Measurements from ENCODE around the gene SGCA. TPM values are rescaled to one million over a fixed set of nuclear protein-coding genes. Genes with fewer than 3 reads are reported as not detected.

Gene SGCA
- total RNA-seq, 1 donor from 2014 or later: not detected

DNA sequence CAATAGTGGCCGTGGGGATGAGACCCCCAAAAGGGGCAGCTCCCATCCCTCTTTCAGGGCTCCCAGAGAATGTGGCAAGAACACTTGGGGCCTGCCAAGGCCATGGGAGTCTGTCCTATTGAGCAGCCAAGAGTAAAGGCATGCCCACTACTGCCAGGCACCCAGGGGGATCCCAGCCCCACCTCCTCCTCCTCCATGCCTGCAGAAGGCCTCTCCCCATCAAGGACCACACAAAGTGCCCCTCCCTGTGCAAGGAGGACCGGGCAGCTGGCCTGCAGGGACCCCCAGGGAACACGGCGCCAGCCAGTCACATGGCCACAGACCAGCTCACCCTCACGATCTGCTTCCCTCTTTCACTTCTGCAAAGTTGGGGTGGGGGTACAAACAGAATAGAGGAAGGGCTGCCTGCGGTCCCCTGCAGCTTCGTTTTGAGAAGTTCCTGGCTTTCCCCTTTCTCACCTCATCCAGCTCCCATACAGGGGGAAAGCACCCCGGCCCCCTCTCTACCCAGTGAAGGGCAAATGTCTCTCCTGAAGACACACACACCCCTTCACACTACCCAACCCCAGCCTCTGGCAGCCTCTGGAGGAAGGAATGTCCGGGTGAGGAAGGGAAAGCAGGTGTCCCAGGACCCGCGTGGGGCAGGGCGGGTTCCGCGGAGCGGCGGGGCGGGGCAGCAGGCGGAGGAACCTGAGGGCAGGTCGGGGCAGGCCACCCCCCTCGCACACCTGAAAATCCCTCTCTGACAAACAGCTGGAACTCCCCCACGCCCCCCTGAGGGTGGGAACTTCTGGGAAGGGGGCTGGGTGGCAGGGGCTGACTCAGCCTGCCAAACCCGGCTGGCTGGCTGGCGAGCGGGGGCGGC, 17.3 kb upstream of the SGCA start:
- intact Hi-C loops (cut with micrococcal nuclease): loop anchor here (10.0 kb wide), 1 partner anchor 976 kb away; the partner anchor contains the start of gene SPAG9

- intact Hi-C loops (cut with micrococcal nuclease): loop anchor here (10.0 kb wide), 1 partner anchor 976 kb away; the partner anchor contains the start of gene SPAG9
Measured at GRCh38 chr17:50149091-50149416, 16.8 kb upstream of the SGCA start.

DNA sequence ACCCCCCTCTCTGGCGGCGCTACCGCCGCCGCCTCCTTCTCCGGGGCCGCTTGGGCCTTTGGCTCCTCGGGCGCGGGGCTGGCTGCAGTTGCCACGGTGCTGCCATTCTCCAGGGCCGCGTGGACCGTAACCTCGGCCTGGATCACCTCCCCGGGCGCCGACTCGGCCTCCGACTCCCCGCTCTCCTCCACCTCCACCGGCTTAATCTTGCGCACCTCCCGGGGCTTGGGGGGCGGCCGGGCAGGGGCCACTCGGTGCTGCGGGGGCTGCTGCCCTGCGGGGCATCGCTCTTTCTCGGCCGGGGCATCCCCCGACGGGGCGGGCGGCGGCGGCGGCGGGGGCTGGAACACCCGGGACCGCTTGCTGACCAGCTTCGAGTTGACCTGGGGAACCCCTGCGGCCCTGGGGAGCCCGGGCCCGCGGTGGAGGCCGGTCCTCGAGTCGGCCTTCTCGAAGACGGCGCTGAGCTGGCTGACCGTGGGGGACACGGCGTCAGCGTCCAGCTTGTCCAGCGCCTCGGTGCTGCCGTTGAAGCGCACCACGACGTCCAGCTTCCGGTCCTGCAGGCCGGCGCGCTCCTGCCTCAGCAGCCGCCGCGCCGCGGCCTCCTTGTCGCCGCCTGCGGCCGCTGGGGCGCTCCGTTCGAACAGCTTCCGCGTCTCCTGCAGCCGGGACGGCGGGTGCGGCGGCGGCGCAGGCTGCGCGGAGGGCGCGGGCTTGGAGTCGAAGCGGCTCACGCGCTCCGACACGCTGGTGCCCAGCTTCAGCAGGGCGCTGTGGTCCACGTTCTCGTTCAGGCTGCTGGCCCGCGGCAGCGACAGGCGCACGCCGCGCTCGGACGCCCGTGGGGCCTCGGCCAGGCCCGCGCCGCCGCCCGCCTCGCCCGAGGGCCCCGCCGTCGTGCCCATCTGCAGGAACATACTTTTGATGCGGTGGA, 16.1 kb upstream of the SGCA start:
- intact Hi-C loops (cut with micrococcal nuclease): loop anchor here (10.0 kb wide), 1 partner anchor 975 kb away; the partner anchor contains the start of gene SPAG9

DNA sequence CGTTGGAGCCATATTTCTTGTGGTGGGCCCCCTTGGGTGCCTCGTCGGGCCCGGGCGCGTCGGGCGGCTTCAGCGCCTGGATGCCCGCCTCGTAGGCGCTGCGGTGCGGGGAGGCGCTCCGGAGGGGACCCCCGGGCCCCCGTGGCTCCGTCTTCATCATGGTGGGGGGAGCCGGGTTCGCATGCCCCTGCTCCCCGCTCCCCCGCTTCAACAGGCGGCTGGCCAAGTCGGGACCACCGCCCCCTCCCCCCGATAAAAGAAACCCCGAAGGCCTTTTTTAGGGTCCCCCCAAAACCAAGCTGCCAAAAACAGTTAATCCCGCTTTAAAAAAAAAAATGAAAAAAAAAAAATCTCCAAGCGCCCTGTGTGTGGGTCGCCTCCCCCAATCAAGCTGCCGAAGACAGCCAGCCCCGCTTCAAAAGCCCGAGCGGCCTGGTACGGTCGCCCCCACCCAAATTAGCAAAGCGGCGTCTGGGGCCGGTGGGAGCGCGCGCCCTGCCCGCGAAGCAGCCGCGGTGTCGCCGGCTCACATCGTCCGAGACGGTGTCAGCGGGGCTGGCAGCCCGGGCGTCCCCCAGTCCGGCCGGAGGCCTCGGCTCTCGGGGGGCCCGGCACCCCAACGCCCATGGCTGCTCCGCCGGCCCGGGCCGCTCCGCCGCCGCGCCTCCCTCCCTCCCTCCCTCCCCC, 15.3 kb upstream of the SGCA start, which contains the start of gene PPP1R9B:
PPP1R9B (minus strand) TSS at position 324 of the 687 bp plus-strand sequence; CDS start at position 160, 164 bp downstream.
- intact Hi-C loops (cut with micrococcal nuclease): loop anchor here (1.0 kb wide), 3 partner anchors 10 to 55 kb away; partner anchors contain the start of gene PDK2

DNA sequence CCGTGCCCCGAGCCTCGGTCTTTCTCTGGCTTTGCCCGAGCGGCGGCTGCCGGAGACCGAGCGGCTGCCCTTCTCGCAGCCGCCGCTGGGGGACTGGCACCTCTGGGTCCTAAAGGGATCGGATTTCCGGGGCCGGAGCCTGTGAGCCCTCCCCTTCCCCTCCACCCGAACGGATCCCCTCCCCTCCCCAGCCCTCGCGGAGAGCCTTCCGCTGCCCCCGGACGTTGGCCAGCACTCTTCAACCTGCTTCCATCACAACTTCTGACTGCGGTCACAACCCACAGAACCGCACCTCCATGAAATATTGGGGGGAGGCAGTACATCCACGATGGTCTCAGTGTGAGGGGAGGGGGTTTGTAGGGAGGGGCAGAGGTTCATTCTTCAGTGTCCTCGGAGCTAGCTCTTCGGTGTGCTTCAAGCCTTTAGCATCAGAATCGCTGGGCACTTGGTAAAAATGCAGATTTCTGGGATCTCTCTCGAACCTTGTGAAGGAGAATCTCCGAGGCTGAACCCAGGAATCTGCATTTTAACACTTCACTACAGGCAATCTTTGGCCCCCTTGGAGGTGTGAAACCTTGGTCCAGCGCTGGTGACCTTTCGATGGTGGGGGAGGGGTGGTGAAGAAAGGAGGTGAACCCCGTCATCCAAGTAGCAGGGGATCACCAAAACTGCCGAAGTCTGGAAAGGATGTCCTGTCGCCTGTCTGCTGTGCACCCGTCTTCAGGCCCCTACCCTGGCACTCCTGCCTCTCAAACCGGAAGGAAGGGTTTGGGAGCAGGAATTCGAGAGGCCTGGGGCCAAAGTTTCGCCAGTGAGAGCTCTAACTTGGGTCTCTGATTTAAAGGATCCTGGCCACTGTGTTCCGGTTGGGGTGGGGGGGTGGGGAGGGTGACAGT, 14.5 kb upstream of the SGCA start:
- intact Hi-C loops (cut with micrococcal nuclease): loop anchor here (1.0 kb wide), 3 partner anchors 10 to 56 kb away; partner anchors contain the start of gene PDK2

DNA sequence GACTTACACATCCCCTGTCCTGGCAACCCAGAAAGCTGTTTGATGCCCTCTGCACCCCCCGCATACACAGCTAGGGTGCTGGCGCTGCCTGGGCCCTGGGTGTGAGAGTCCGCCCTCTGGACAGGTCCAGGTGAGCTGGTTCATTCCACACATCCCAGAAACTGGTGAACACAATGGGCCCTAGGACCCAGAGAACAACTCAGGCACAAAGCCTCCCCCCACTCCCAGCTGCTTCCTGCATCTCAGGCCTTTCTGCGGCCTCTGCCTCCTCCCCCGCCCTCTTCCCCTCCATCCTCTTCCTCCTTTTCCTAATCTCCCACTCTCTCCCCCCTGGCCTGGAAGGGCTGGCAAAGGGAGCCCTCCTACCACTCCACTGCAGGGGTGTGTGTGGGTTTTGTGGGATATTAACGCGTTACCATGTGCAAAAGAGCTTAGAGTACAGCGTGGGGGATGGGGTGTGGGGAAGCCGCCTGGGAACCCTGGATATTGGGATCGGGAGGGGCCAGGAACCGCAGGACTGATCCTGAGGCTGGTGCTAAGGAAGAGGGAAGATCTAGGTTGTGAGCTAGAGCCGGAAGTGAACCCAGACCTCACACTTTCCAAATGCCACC, 13.8 kb upstream of the SGCA start:
- intact Hi-C loops (cut with micrococcal nuclease): loop anchor here (1.0 kb wide), 3 partner anchors 9 to 57 kb away; partner anchors contain the start of gene PDK2

DNA sequence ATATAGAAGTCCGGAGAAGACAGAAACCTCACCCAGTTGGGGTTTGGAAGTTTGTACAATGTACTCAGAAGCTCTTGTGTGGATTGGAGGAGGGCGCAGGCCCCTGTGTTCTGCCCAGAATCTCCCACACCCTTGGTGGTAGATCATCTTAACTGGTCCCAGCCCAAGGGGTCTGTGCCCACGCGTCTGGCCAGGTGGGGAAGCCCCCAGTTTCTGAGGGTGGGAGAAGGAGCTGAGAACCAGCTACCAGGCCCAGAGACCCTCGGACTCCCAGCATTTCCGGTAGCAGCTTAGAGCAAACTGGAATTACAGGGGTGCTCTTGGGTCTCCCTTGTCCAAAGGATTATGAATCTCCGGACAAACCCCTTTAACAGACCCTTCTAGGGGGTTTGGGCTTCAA, 13.1 kb upstream of the SGCA start:
- intact Hi-C loops (cut with micrococcal nuclease): no loop called here

DNA sequence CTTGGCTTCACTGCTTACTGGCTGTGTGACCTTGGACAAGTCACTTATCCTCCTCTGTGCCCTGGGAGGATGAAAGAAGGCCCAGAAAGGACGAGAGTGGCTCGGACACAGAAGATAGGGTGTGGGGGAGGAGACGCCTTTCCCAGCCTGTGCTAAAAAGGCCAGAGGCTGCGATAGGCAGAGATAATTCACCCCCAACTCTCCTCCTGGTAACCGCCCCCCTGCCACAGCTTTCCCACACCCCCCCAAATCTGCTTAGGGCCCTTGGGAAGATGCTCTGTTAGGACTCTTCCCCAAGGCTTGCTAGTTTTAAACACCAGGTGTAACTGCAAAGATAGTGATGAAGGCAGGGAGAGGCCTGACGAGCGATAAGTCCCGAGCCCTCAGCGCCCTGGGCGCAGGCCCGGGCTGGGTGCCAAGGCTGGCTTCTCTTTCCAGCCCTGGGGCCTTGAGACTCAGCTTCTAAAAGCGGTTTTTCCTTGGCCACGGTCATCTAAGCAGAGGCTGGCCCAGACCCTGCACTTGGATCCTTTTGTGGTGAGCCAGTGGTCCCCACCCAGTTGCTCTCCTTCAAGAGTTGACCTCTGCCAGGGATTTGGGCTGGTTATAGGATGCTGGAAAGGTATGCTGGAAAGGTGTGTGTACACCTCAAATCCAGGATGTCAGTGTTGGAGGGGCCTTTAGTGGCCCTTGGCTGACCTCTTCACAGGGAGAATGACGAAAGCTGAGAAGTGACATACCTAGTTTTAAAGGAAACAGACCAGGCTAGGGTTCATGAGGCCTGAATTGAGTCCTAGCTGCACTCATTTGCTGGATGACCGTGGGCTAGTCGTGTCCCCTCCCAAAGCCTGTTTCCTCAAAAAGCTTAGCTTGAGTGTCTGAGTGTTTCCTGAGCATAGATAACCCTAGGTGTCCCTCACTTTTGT, 11.9 kb upstream of the SGCA start:
- intact Hi-C loops (cut with micrococcal nuclease): no loop called here

GRCh38 chr17:50154604-50155003, 11.2 kb upstream of the SGCA start:
- intact Hi-C loops (cut with micrococcal nuclease): no loop called here

- intact Hi-C loops (cut with micrococcal nuclease): no loop called here
Measured at GRCh38 chr17:50155115-50155819, 10.5 kb upstream of the SGCA start.

- intact Hi-C loops (cut with micrococcal nuclease): no loop called here
Measured at GRCh38 chr17:50157891-50158290, 7.9 kb upstream of the SGCA start.

- intact Hi-C loops (cut with micrococcal nuclease): loop anchor here (1.0 to 2.0 kb wide), 3 partner anchors 10 to 44 kb away; no protein-coding TSS in a partner anchor
Measured at GRCh38 chr17:50161023-50161910, 4.5 kb upstream of the SGCA start.

GRCh38 chr17:50161911-50162288, 3.9 kb upstream of the SGCA start:
- intact Hi-C loops (cut with micrococcal nuclease): loop anchor here (1.0 to 2.0 kb wide), 3 partner anchors 11 to 45 kb away; no protein-coding TSS in a partner anchor

GRCh38 chr17:50162466-50163254, 3.1 kb upstream of the SGCA start:
- intact Hi-C loops (cut with micrococcal nuclease): no loop called here

- intact Hi-C loops (cut with micrococcal nuclease): no loop called here
Measured at GRCh38 chr17:50163843-50164696, 1.7 kb upstream of the SGCA start.

Data from T-helper 2 cell treated with Interferon-gamma antibody and Interleukin-4, amounts not matched to agents 100 ng/mL and 5 ng/mL, for 36 hours (primary cell).